Kidney (tissue), 14 donors: Measurements from ENCODE around the gene GRIA1. TPM values are rescaled to one million over a fixed set of nuclear protein-coding genes. Genes with fewer than 3 reads are reported as not detected.

Source experiments
- DNase-seq, 5 donors: peaks; one replicate each; pipeline ENCODE4 v3.0.0-alpha.2; 2013 to 2020
- FAIRE-seq: peaks from 2 replicates; lab custom pipeline; 2012; peaks lifted over from hg19 to GRCh38; lab: Jason Lieb, UNC
- H3K27ac ChIP-seq, 2 donors: one replicate each; pipeline ENCODE4 v1.7.0; 2013; ENCODE audit warnings: low read depth in 2 of 2, low read length in 2 of 2, inconsistent platforms in 1 of 2
- H3K27me3 ChIP-seq: one replicate; pipeline ENCODE4 v1.7.1; 2013; ENCODE audit warnings: low read length, inconsistent platforms; ENCODE audit not compliant: control insufficient read depth, insufficient read depth
- H3K36me3 ChIP-seq, 3 donors: one replicate each; pipeline versions ENCODE4 v1.7.0 to v1.7.1; 2013; ENCODE audit warnings: low read length in 3 of 3, control low read depth in 1 of 3, inconsistent platforms in 1 of 3; ENCODE audit not compliant: insufficient read depth in 3 of 3, control insufficient read depth in 2 of 3
- H3K4me1 ChIP-seq, 3 donors: one replicate each; pipeline versions ENCODE4 v1.7.0 to v1.7.1; 2013; ENCODE audit warnings: low read length in 3 of 3, inconsistent platforms in 1 of 3, low read depth in 1 of 3; ENCODE audit not compliant: control insufficient read depth in 2 of 3, insufficient read depth in 2 of 3
- H3K4me3 ChIP-seq, 3 donors: one replicate each; pipeline versions ENCODE4 v1.7.0 to v1.8.1; 2013; ENCODE audit warnings: low read length in 3 of 3, control low read depth in 1 of 3, inconsistent platforms in 1 of 3
- H3K9ac ChIP-seq, 3 donors: one replicate each; pipeline versions ENCODE4 v1.7.0 to v1.7.1; 2013; ENCODE audit warnings: low read length in 3 of 3, control low read depth in 1 of 3, inconsistent platforms in 1 of 3
- H3K9me3 ChIP-seq, 3 donors: one replicate each; pipeline versions ENCODE4 v1.7.0 to v1.7.1; 2013; ENCODE audit warnings: low read length in 3 of 3, control low read depth in 1 of 3, inconsistent platforms in 1 of 3; ENCODE audit not compliant: control insufficient read depth in 2 of 3, insufficient read depth in 1 of 3
- CTCF ChIP-seq: IDR thresholded peaks from 3 replicates; pipeline ENCODE4 v1.5.1; 2012; ENCODE audit warnings: mild to moderate bottlenecking, moderate library complexity, borderline replicate concordance; ENCODE audit not compliant: insufficient read depth; ENCODE audit errors: extremely low read depth
- intact Hi-C: fragments of 100-400 bp; cut with DNase I; formaldehyde crosslinking; loops from one replicate; pipeline ENCODE4 v1.11.1; 2022
- polyA plus RNA-seq: library from polyadenylated mRNA; stranded (reverse); fragments of 350-450 nt; fragmentation: Illumina TruSeq; extraction: RNeasy Lipid Tissue Mini Kit (QIAGEN cat#74804); gene quantifications from one replicate; pipeline ENCODE4 v1.2.3, GENCODE V29; 2014; ENCODE audit warnings: low read depth, low replicate concordance; ENCODE audit not compliant: insufficient read depth
- total RNA-seq: library from RNA; stranded (reverse); fragmentation: NEBNext Ultra II Directional; extraction: Animal tissue kit (Norgen Biotek cat#: 25700); gene quantifications from one replicate; pipeline ENCODE4 v1.2.1, GENCODE V29; 2021
- donor health status: control.
- donor health status: control.
- donor health status: control.
- donor health status: control.
- donor health status: control.
- donor health status: DM: yes; HTN: yes; CAD: no.
- donor health status: Normal renal cell carcinoma (clear cell type).

GRIA1 gene
- total and polyA plus RNA-seq, 2 donors from 2014 or later = 0.50 TPM; not detected in 1

GRCh38 chr5:153707626-153708025 lies 217.2 kb downstream of the GRIA1 start:
- intact Hi-C loops = no loop called here
- H3K27ac ChIP-seq = no peak overlapping the region
- no peaks in the 10 kb centered on the region for H3K36me3 ChIP-seq
- TF ChIP-seq CTCF = no peak
- FAIRE-seq = no peak
- H3K4me3 ChIP-seq = no peak overlapping the region
- no peaks in the 10 kb centered on the region for H3K9me3 ChIP-seq
- DNase-seq = no peak
- no peak overlapping the region for H3K9ac ChIP-seq
- no peaks in the 10 kb centered on the region for H3K4me1 ChIP-seq
- H3K27me3 ChIP-seq = no peaks in the 10 kb centered on the region

- H3K4me3 ChIP-seq = no peak overlapping the region
- no peak for TF ChIP-seq CTCF
- H3K36me3 ChIP-seq = no peaks in the 10 kb centered on the region
- FAIRE-seq (no peak), DNase-seq (no peak)
- no peaks in the 10 kb centered on the region for H3K9me3 ChIP-seq
- H3K4me1 ChIP-seq = no peaks in the 10 kb centered on the region
- no peaks in the 10 kb centered on the region for H3K27me3 ChIP-seq
- intact Hi-C loops = no loop called here
- H3K27ac ChIP-seq = no peak overlapping the region
- no peak overlapping the region for H3K9ac ChIP-seq
Measured at GRCh38 chr5:153711755-153712154, 221.3 kb downstream of the GRIA1 start.

GRCh38 chr5:153712946-153713345 lies 222.5 kb downstream of the GRIA1 start:
- no peak overlapping the region for H3K4me3 ChIP-seq
- no peaks in the 10 kb centered on the region for H3K36me3 ChIP-seq
- no peak for TF ChIP-seq CTCF
- H3K27me3 ChIP-seq = no peaks in the 10 kb centered on the region
- H3K4me1 ChIP-seq = no peaks in the 10 kb centered on the region
- DNase-seq (no peak), FAIRE-seq (no peak)
- no peak overlapping the region for H3K9ac ChIP-seq
- no peaks in the 10 kb centered on the region for H3K9me3 ChIP-seq
- H3K27ac ChIP-seq = no peak overlapping the region
- intact Hi-C loops = no loop called here

- H3K4me3 ChIP-seq = no peak overlapping the region
- no peaks in the 10 kb centered on the region for H3K36me3 ChIP-seq
- H3K27ac ChIP-seq = no peak overlapping the region
- H3K9me3 ChIP-seq = no peaks in the 10 kb centered on the region
- no peak for FAIRE-seq
- no peak for TF ChIP-seq CTCF
- intact Hi-C loops = no loop called here
- no peak for DNase-seq
- no peaks in the 10 kb centered on the region for H3K4me1 ChIP-seq
- H3K27me3 ChIP-seq = no peaks in the 10 kb centered on the region
- no peak overlapping the region for H3K9ac ChIP-seq
Measured at GRCh38 chr5:153713943-153714342, 223.5 kb downstream of the GRIA1 start.
